Activated CD4-positive, alpha-beta memory T cell treated with anti-CD3 and anti-CD28 coated beads for 36 hours (primary cell): ENCODE measurements around the gene ORC3. TPM values are rescaled to one million over a fixed set of nuclear protein-coding genes. Genes with fewer than 3 reads are reported as not detected.
A peak's percentile ranks its signal among the peaks of the same experiment; 100 is the strongest.
"Not testable (repeated sequence)": the region's sequence is repeated elsewhere in the genome, so short reads cannot be mapped to it uniquely, and the experiment has no call there.

Experiments
- CTCF ChIA-PET: fragments of 350-600 bp; sonication (Branson Sonifier 250); formaldehyde crosslinking; loops from one replicate; lab custom pipeline; 2021; ENCODE audit warnings: antibody characterized with exemption, inconsistent platforms; lab: Charles Lee
- POLR2A ChIA-PET: fragments of 350-600 bp; sonication (Branson Sonifier 250); formaldehyde crosslinking; loops from one replicate; lab custom pipeline; 2021; ENCODE audit warnings: antibody characterized with exemption; lab: Charles Lee
- DNase-seq: peaks from one replicate; pipeline ENCODE4 v3.0.0-alpha.2; 2020
- H3K27ac Mint-ChIP-seq: one replicate; pipeline ENCODE4 v1.8.0; 2021; ENCODE audit warnings: mixed read lengths
- H3K27me3 Mint-ChIP-seq: one replicate; pipeline ENCODE4 v1.8.0; 2021; ENCODE audit warnings: mixed read lengths
- H3K36me3 Mint-ChIP-seq: one replicate; pipeline ENCODE4 v1.8.0; 2021; ENCODE audit warnings: mixed read lengths
- H3K4me1 Mint-ChIP-seq: one replicate; pipeline ENCODE4 v1.8.0; 2021; ENCODE audit warnings: low read depth, mixed read lengths
- H3K4me3 Mint-ChIP-seq: one replicate; pipeline ENCODE4 v1.8.0; 2021; ENCODE audit warnings: mild to moderate bottlenecking, mixed read lengths
- H3K9me3 Mint-ChIP-seq: one replicate; pipeline ENCODE4 v1.8.0; 2021; ENCODE audit warnings: mixed read lengths
- intact Hi-C: fragments of 100-400 bp; cut with micrococcal nuclease; formaldehyde crosslinking; loops from one replicate; pipeline ENCODE4 v1.15.1; 2023
- total RNA-seq, 2 experiments: library from RNA; stranded (reverse); gene quantifications; one replicate each; pipeline ENCODE4 v1.2.3, GENCODE V29; 2021

ORC3 gene
- total RNA-seq, 2 experiments from 2014 or later = 35.0 to 38.7 TPM

- peak overlapping the region; percentile 91 for H3K27ac Mint-ChIP-seq
- CTCF ChIA-PET = interaction anchor here (0.5 to 2.4 kb wide), 4 partner anchors 32 to 479 kb away, joined by 3 to 8 read pairs (median 5); no protein-coding TSS in a partner anchor
- peaks cover 47% of the 10 kb centered on the region for H3K4me1 Mint-ChIP-seq
- H3K9me3 Mint-ChIP-seq = no peaks in the 10 kb centered on the region
- DNase-seq = peak; percentile 67
- intact Hi-C loops = loop anchor here (1.0 to 5.0 kb wide), 7 partner anchors 8 to 518 kb away; partner anchors contain the start of genes CFAP206 and SMIM8
- H3K4me3 Mint-ChIP-seq = peak overlapping the region; percentile 86
- peaks cover 22% of the 10 kb centered on the region for H3K36me3 Mint-ChIP-seq
- no peaks in the 10 kb centered on the region for H3K27me3 Mint-ChIP-seq
- POLR2A ChIA-PET = interaction anchor here (0.7 to 2.6 kb wide), 8 partner anchors 14 to 109 kb away, joined by 3 to 12 read pairs (median 6); no protein-coding TSS in a partner anchor
Observed at GRCh38 chr6:87700397-87701343, 110.7 kb downstream of the ORC3 start.

GRCh38 chr6:87701344-87701675, 111.4 kb downstream of the ORC3 start:
- H3K4me3 Mint-ChIP-seq = peak overlapping the region; percentile 86
- POLR2A ChIA-PET = interaction anchor here (1.0 to 2.6 kb wide), 9 partner anchors 13 to 107 kb away, joined by 3 to 12 read pairs (median 7); no protein-coding TSS in a partner anchor
- no peaks in the 10 kb centered on the region for H3K9me3 Mint-ChIP-seq
- H3K4me1 Mint-ChIP-seq = peaks cover 45% of the 10 kb centered on the region
- peak overlapping the region; percentile 91 for H3K27ac Mint-ChIP-seq
- no peaks in the 10 kb centered on the region for H3K27me3 Mint-ChIP-seq
- H3K36me3 Mint-ChIP-seq = peaks cover 22% of the 10 kb centered on the region
- CTCF ChIA-PET = interaction anchor here (0.6 kb wide), 1 partner anchor 58 kb away, joined by 6 read pairs; no protein-coding TSS in a partner anchor
- intact Hi-C loops = loop anchor here (2.0 to 5.0 kb wide), 4 partner anchors 221 to 519 kb away; partner anchors contain the start of genes CFAP206 and SMIM8
- DNase-seq = peak; percentile 44

- H3K4me3 Mint-ChIP-seq = peak within 1 kb of the TSS; percentile 86
- H3K27me3 Mint-ChIP-seq = no peaks in the 10 kb centered on the region
- POLR2A ChIA-PET = interaction anchor here (0.9 to 2.6 kb wide), 13 partner anchors 12 to 112 kb away, joined by 3 to 10 read pairs (median 5); partner anchors contain the start of genes ORC3 and RARS2
- CTCF ChIA-PET = no interaction called here
- peaks cover 43% of the 10 kb centered on the region for H3K4me1 Mint-ChIP-seq
- H3K9me3 Mint-ChIP-seq = no peaks in the 10 kb centered on the region
- intact Hi-C loops = loop anchor here (1.0 to 5.0 kb wide), 11 partner anchors 40 to 1378 kb away; partner anchors contain the start of genes CFAP206, ORC3, PNRC1 and RNGTT
- H3K27ac Mint-ChIP-seq = peak within 1 kb of the TSS; percentile 91
- peak; percentile 98 for DNase-seq
- peaks cover 22% of the 10 kb centered on the region for H3K36me3 Mint-ChIP-seq
Observed at GRCh38 chr6:87701676-87702588, 112.0 kb downstream of the ORC3 start, which contains the start of gene AKIRIN2. Gene AKIRIN2 (minus strand): TSS chr6:87702233. CDS start chr6:87701684, 549 bp downstream.

- POLR2A ChIA-PET = interaction anchor here (0.9 to 2.6 kb wide), 11 partner anchors 12 to 113 kb away, joined by 3 to 10 read pairs (median 5); partner anchors contain the start of genes ORC3 and RARS2
- Mint-ChIP-seq H3K4me1 (peaks cover 36% of the 10 kb centered on the region), H3K4me3 (peak overlapping the region; percentile 86), H3K36me3 (peaks cover 22% of the 10 kb centered on the region), H3K27ac (peak overlapping the region; percentile 91), H3K27me3 (no peaks in the 10 kb centered on the region), H3K9me3 (no peaks in the 10 kb centered on the region)
- intact Hi-C loops = loop anchor here (1.0 to 5.0 kb wide), 10 partner anchors 40 to 1378 kb away; partner anchors contain the start of genes CFAP206, ORC3, PNRC1 and RNGTT
- CTCF ChIA-PET = no interaction called here
- no peak for DNase-seq
Observed at GRCh38 chr6:87702589-87702945, 112.6 kb downstream of the ORC3 start.

GRCh38 chr6:87703039-87703438, 113.1 kb downstream of the ORC3 start:
- H3K27ac Mint-ChIP-seq = peak overlapping the region; percentile 91
- CTCF ChIA-PET, DNase-seq, H3K27me3 Mint-ChIP-seq, H3K9me3 Mint-ChIP-seq: not testable (repeated sequence)
- H3K36me3 Mint-ChIP-seq = peaks cover 20% of the 10 kb centered on the region
- H3K4me1 Mint-ChIP-seq = peaks cover 31% of the 10 kb centered on the region
- POLR2A ChIA-PET = interaction anchor here (1.2 to 2.6 kb wide), 9 partner anchors 14 to 113 kb away, joined by 3 to 10 read pairs (median 5); partner anchors contain the start of genes ORC3 and RARS2
- intact Hi-C loops = loop anchor here (5.0 kb wide), 3 partner anchors 219 to 521 kb away; partner anchors contain the start of gene CFAP206
- peak overlapping the region; percentile 86 for H3K4me3 Mint-ChIP-seq

DNA sequence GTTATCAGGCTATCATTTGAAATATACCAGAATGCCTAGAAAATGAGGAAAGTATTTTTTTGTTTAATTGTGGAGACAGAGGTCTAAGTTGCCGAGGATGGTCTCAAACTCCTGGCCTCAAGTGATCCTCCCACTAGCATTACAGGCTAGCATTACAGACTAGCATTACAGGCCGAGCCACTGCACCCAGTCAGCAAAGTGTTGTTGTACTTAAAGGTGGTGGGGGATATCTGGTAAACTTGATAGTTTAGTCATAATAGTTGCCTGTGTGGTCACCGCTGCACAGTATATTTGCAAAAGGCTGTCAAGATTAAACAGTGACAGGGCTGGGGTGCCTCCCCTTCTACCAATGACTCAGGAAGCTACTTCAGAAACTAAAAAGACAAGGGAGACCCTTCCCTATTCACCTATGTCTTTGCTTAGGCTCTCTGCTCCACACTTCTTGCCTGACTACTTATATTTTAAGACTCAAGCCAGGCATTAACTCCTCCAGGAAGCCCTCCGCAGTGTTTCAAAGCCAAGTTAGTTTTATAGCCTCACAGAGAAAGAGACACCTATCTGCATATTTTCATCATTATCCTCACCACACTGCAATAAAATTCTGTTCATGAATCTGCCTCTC, 115.2 kb downstream of the ORC3 start:
- no peaks in the 10 kb centered on the region for H3K9me3 Mint-ChIP-seq
- peak overlapping the region; percentile 16 for H3K27ac Mint-ChIP-seq
- H3K36me3 Mint-ChIP-seq = peaks cover 8% of the 10 kb centered on the region
- DNase-seq = peak; percentile 82
- H3K4me3 Mint-ChIP-seq = no peak overlapping the region
- POLR2A ChIA-PET = interaction anchor here (0.6 to 1.8 kb wide), 5 partner anchors 9 to 99 kb away, joined by 3 to 7 read pairs (median 5); no protein-coding TSS in a partner anchor
- no peaks in the 10 kb centered on the region for H3K27me3 Mint-ChIP-seq
- CTCF ChIA-PET = interaction anchor here (0.7 to 1.0 kb wide), 2 partner anchors 18 to 21 kb away, joined by 3 read pairs; no protein-coding TSS in a partner anchor
- intact Hi-C loops = loop anchor here (1.0 kb wide), 3 partner anchors 9 to 103 kb away; no protein-coding TSS in a partner anchor
- H3K4me1 Mint-ChIP-seq = peaks cover 23% of the 10 kb centered on the region

GRCh38 chr6:87706187-87706966, 116.4 kb downstream of the ORC3 start:
- CTCF ChIA-PET = no interaction called here
- Mint-ChIP-seq H3K27me3 (no peaks in the 10 kb centered on the region), H3K36me3 (no peaks in the 10 kb centered on the region), H3K9me3 (no peaks in the 10 kb centered on the region), H3K4me1 (peaks cover 23% of the 10 kb centered on the region), H3K4me3 (no peak overlapping the region), H3K27ac (no peak overlapping the region)
- POLR2A ChIA-PET = interaction anchor here (1.1 to 1.3 kb wide), 2 partner anchors 26 to 32 kb away, joined by 5 to 7 read pairs; no protein-coding TSS in a partner anchor
- DNase-seq = no peak
- intact Hi-C loops = no loop called here

- H3K4me3 Mint-ChIP-seq, H3K36me3 Mint-ChIP-seq, DNase-seq, H3K9me3 Mint-ChIP-seq, intact Hi-C loops, POLR2A ChIA-PET, H3K27me3 Mint-ChIP-seq, CTCF ChIA-PET, H3K27ac Mint-ChIP-seq: not testable (repeated sequence)
- peaks cover 14% of the 10 kb centered on the region for H3K4me1 Mint-ChIP-seq
Observed at GRCh38 chr6:87708581-87709427, 118.9 kb downstream of the ORC3 start.

GRCh38 chr6:87710090-87710489, 120.2 kb downstream of the ORC3 start:
- DNase-seq = peak; percentile 24
- ChIA-PET CTCF (no interaction called here), POLR2A (no interaction called here)
- no peaks in the 10 kb centered on the region for H3K9me3 Mint-ChIP-seq
- H3K4me1 Mint-ChIP-seq = peaks cover 18% of the 10 kb centered on the region
- no peak overlapping the region for H3K4me3 Mint-ChIP-seq
- no peak overlapping the region for H3K27ac Mint-ChIP-seq
- intact Hi-C loops = no loop called here
- no peaks in the 10 kb centered on the region for H3K36me3 Mint-ChIP-seq
- H3K27me3 Mint-ChIP-seq = no peaks in the 10 kb centered on the region
